Measurements from ENCODE around the gene PRKCE.

PRKCE gene

DNA sequence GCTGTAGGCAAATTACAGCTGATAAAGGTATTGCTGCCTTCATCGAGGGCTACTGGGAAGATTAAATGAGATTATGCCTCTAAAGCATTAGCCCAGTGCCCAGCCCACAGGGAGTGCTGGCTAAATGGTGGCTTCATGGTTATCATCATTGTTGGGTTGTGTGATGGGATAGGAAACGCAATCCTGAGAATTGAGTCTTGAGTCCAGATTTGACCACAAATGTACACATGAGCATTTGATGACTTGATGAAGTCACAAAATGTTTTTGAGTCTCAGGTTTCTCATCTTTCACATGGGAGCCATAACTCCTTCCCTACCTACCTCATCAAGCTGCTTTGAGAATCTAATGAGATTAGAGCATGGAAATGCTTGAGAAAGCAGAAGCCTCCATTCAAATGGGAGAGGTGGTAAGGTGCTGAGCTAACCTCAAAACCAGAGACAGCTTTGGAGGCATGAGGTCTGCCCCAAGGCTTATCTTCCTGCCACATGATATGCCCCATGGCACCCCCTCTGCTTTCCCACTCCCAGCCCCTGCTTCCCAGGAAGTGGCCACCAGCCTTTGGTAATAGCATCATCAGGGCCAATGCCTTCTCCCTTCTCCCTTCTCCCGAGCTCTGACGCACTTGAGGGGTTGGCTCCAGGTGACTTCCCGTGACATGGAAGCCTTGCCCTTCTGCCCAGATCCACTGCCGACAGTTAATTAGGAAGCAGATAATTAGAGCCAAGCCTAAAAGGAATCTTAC is 496.3 kb downstream of the PRKCE start:
- TF ChIP-seq, protein P1, sequence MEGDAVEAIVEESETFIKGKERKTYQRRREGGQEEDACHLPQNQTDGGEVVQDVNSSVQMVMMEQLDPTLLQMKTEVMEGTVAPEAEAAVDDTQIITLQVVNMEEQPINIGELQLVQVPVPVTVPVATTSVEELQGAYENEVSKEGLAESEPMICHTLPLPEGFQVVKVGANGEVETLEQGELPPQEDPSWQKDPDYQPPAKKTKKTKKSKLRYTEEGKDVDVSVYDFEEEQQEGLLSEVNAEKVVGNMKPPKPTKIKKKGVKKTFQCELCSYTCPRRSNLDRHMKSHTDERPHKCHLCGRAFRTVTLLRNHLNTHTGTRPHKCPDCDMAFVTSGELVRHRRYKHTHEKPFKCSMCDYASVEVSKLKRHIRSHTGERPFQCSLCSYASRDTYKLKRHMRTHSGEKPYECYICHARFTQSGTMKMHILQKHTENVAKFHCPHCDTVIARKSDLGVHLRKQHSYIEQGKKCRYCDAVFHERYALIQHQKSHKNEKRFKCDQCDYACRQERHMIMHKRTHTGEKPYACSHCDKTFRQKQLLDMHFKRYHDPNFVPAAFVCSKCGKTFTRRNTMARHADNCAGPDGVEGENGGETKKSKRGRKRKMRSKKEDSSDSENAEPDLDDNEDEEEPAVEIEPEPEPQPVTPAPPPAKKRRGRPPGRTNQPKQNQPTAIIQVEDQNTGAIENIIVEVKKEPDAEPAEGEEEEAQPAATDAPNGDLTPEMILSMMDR (IDR thresholded peaks at IDR 0.05; ENCODE audit: low read depth, low read length): no peak
- DNase-seq (ENCODE audit: extremely low read depth, low read depth): no peak

DNA sequence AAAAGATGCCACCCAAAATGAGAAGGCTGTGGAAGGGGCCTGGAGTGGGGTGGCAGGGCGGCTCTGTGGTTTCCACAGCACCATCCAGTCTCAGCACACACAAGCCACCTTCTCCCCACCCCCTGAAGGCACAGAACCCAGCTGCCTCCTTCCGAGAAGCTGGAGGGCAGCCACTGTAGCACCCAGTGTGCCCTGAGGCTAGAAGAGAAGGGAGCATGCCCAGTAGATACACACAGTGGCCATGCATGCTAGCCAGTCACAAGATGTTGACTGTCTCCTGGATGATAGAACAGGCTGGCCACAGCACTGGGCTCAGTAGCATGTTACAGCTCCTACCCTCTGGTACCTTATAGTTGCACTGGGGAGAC is 496.9 kb downstream of the PRKCE start:
- TF ChIP-seq, protein P1 (IDR thresholded peaks at IDR 0.05; ENCODE audit: low read depth, low read length): no peak
- DNase-seq (ENCODE audit: extremely low read depth, low read depth): no peak

DNA sequence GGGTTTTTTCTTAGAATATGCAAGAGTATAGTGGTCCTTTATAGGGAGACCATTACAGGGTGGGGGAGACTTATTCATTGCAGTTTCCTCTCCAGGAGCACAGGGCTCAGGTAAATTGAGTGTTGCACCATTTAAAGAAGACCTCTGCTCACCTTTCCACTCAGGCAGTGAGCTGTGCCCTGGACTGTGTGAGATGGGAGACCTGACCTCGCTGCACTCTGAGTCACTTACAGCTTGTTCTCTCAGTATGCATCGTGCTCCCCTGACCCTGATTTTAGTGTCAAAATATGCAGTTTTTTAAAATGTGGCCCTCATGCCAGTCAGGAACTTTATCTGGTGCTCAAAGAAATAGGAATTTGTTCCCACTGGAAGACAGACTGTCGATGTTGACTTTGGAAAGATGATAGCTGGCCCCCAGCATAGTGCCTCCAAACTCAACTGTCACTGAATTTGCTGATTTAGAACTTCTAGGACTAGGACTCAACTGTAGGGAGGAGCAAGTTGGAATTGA is 499.0 kb downstream of the PRKCE start:
- TF ChIP-seq, protein P1 (IDR thresholded peaks at IDR 0.05; ENCODE audit: low read depth, low read length): no peak
- DNase-seq (ENCODE audit: extremely low read depth, low read depth): no peak

DNA sequence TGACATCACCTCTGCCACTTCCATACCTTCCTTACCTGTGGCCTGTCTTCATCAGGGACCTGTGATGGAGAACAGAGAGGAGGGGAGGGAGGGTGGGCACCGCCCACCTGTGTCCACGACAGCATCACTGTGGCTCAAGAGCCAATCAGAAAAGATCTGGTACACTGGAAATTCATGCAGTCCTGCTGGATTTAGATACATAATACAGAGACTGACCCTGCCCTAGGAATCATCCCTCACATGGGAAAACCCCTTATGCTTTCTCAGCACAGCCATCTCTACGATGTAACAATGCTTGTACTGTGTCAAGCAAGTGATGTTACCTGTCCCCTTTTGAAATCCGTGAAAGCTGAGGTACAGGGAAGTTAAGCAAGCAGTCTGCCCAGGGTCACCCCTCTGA is 500.1 kb downstream of the PRKCE start:
- no peak for DNase-seq (ENCODE audit: extremely low read depth, low read depth)
- TF ChIP-seq, protein P1 (IDR thresholded peaks at IDR 0.05; ENCODE audit: low read depth, low read length): no peak

DNA sequence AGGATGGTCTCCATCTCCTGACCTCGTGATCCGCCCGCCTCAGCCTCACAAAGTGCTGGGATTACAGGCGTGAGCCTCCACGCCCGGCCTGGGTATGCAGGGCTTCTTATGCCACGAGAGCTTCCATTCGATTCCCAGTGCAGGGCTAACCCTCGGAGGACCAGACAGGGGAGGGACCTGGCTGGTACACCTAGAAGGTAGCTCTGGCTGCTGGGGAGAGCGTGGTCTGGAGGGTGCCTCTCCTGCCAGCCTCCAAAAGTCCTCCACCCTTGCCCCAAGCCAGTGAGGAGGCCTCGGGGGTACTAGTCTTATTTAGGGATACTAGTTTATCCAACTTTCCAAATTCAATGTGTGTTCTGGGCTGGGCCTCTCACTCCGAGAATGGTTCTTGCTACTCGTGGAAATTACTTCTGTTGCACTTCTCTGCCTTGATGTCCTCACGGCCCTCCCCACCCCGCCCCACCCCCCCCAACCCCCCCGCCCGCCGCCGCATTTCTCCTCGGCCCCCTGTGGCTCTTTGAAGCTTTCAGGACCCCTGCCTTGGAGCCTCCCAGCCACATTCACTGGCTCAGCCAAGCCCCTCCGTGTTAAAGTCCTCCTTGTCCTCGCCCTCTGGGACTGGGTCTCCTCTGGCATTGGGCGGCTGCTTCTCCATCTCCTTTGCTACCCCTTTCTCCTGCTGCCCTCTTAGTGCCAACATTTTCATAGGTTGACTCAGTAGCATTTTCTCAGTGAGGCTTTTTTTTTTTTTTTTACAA is 502.7 kb downstream of the PRKCE start:
- TF ChIP-seq, protein P1 (IDR thresholded peaks at IDR 0.05; ENCODE audit: low read depth, low read length): no peak
- DNase-seq (ENCODE audit: extremely low read depth, low read depth): no peak

DNA sequence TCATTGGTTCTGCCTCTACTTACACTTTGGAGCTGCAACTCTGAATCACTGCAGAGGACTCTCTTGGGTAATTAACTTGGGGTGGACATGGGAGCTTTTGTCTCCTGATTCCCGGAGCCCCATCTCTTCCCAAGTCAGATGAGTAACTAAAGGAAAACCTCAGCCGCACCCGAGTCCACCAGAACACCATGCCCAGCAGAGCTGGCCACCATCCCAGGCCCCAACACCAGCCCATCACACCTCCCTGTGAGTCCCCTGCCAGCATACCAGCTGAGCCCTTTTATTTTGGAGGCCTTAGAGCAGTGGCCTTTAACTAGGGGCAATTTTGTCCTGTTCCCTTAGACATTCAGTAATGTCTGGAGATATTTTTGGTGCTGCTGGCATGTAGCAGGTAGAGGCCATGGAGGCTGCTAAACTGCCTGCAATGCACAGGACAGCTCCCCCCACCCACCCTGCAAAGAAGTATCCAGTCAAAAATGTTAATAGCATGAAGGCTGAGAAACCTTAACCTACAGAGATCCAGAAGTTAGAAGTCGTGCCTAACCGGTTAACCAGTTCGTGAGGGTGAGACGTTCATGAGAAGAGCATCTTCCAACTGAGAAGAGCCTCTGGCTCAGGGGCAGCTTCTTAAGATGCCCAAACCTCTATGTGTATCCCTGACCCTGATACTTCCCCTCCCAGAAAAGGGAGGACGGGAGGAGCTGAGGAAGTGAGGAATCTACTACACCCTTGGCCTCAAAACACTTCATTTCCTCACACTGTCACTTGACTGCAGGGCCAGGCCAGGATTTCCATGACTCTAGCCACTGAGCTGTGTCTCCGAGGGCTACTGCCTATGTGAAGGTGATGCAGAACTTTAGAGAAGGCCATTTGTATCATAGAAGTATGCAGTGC is 505.8 kb downstream of the PRKCE start:
- no peak for DNase-seq (ENCODE audit: extremely low read depth, low read depth)
- TF ChIP-seq, protein P1 (IDR thresholded peaks at IDR 0.05; ENCODE audit: low read depth, low read length): no peak

Measured in AG09319 (cell line).